K562 (cell line): Measurements from ENCODE around the gene SORCS1. TPM values are rescaled to one million over a fixed set of nuclear protein-coding genes. Genes with fewer than 3 reads are reported as not detected.

Source experiments
- CTBP1 ChIP-seq: fragments of 450-650 bp; IDR thresholded peaks from 2 replicates; pipeline ENCODE4 v1.6.1; 2016; ENCODE audit warnings: borderline replicate concordance
- HMGN3 ChIP-seq: IDR thresholded peaks from 2 replicates; pipeline ENCODE4 v1.6.1; 2011; ENCODE audit warnings: borderline replicate concordance, low read depth, mild to moderate bottlenecking, mixed read lengths, low read length; ENCODE audit not compliant: insufficient read length; ENCODE audit errors: extremely low read depth
- KLF16 ChIP-seq: IDR thresholded peaks from 2 replicates; pipeline ENCODE4 v1.6.1; 2016; ENCODE audit warnings: antibody characterized with exemption
- MGA ChIP-seq: fragments of 450-650 bp; IDR thresholded peaks from 2 replicates; pipeline ENCODE4 v1.6.1; 2016; ENCODE audit warnings: mild to moderate bottlenecking, moderate library complexity
- NUFIP1 ChIP-seq: fragments of 450-650 bp; IDR thresholded peaks from 2 replicates; pipeline ENCODE4 v1.6.1; 2018; ENCODE audit not compliant: partially characterized antibody
- SFPQ ChIP-seq: fragments of 200-400 bp; formaldehyde crosslinking; IDR thresholded peaks from 2 replicates; pipeline ENCODE4 v1.6.1; 2017; ENCODE audit warnings: mild to moderate bottlenecking, low read depth, low read length, moderate library complexity
- SMARCC2 ChIP-seq: fragments of 450-650 bp; IDR thresholded peaks from 2 replicates; pipeline ENCODE4 v1.6.1; 2017; ENCODE audit warnings: antibody characterized with exemption, moderate library complexity, mild to moderate bottlenecking, low read depth
- ZSCAN29 ChIP-seq: fragments of 450-650 bp; IDR thresholded peaks from 2 replicates; pipeline ENCODE4 v1.6.1; 2017
- polyA plus RNA-seq, 8 experiments: library from polyadenylated mRNA; depleted of rRNA in 4 of 8; stranded (reverse) in 5 of 8; unstranded in 3 of 8; fragments of >200 nt; fragmentation: Nextera tagmentation in 2 of 8; fragmentation: Illumina TruSeq in 1 of 8; extraction: Ambion mirVana in 2 of 8; extraction: Trizol in 1 of 8; gene quantifications; 2 replicates each; pipeline versions ENCODE4 v1.2.1 to v1.2.3, GENCODE V29; 2011 to 2014; ENCODE audit warnings: inconsistent platforms in 1 of 8, missing spikeins in 1 of 8
- total RNA-seq, 7 experiments: library from RNA; depleted of rRNA in 6 of 7; stranded (reverse); fragments of >200 nt in 6 of 7; fragmentation: Illumina TruSeq in 2 of 7; extraction: Trizol in 2 of 7; gene quantifications; 2 replicates each; pipeline versions ENCODE4 v1.2.1 to v1.2.3, GENCODE V29; 2011 to 2021; ENCODE audit warnings: low replicate concordance in 1 of 7
- TF ChIP-seq, protein P1 (sequence below): fragments of 250-450 bp; sonication (Bioruptor Pico); IDR thresholded peaks from 2 replicates; pipeline ENCODE4 v1.8.0; 2021; ENCODE audit warnings: moderate library complexity, mild to moderate bottlenecking, inconsistent platforms

Gene SORCS1
- total and polyA plus RNA-seq, 9 of the 15 experiments (the other 6 are each of a cell fraction or from before 2014, with no cell fraction given), result 1.5 to 3.9 (median 2.7) TPM

DNA sequence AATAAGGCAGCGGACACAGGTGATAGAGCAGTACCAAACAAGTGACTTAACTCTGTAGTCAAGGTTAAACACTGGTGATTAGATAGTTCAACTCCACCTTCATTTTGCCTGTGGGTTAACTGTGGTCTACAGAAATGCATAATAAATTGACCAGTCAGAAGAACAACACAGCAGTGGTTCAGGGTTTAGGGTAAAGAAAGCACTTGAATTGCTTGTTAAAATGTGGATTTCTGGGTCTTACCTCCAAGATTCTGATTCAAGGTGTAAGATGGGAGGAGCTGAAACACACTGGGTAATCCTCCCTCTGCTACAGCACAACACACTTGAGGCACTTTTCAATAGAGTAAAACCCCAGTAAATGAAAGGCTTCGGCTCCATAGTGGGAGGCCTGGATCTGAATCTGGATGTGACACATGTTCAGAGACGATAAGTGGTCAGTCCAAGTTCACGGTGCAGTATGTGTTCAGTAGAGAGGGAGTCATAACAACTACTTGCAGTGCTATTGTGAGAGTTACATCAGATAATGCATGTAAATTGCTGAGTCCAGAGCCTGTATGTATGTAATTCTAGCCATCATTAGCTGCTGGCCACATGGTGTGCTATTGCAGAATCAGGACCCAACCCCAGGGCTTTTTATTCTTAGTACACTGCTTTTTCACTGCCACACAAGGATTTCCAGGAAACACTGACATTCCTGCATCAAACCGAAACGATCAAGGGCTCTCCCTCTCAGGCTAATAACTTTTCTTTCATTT lies 141.7 kb downstream of the SORCS1 start (continued):
- TF ChIP-seq SMARCC2 (0 out of 2 replicates have a peak, but pooled peaks have one; percentile 36), CTBP1 (peak; percentile 75; the same call in 1 of the 2 replicates), ZSCAN29 (no peak), SFPQ (no peak), NUFIP1 (no peak), HMGN3 (peak; percentile 30), KLF16 (peak; percentile 79), MGA (peak; percentile 73)
- TF ChIP-seq, protein P1, sequence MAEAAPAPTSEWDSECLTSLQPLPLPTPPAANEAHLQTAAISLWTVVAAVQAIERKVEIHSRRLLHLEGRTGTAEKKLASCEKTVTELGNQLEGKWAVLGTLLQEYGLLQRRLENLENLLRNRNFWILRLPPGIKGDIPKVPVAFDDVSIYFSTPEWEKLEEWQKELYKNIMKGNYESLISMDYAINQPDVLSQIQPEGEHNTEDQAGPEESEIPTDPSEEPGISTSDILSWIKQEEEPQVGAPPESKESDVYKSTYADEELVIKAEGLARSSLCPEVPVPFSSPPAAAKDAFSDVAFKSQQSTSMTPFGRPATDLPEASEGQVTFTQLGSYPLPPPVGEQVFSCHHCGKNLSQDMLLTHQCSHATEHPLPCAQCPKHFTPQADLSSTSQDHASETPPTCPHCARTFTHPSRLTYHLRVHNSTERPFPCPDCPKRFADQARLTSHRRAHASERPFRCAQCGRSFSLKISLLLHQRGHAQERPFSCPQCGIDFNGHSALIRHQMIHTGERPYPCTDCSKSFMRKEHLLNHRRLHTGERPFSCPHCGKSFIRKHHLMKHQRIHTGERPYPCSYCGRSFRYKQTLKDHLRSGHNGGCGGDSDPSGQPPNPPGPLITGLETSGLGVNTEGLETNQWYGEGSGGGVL (CRISPR knock-in tag), result no peak
